Stimulated activated CD8-positive, alpha-beta memory T cell treated with anti-CD3 and anti-CD28 coated beads, Interleukin-12 subunit alpha, Interleukin-12 subunit beta, amount 100 ng/mL, for 1 hour (primary cell): ENCODE measurements around the gene SALL3.

Experiments used
- DNase-seq: peaks from one replicate; pipeline ENCODE4 v3.0.0-alpha.2; 2020; ENCODE audit warnings: low read depth

Gene SALL3

DNA sequence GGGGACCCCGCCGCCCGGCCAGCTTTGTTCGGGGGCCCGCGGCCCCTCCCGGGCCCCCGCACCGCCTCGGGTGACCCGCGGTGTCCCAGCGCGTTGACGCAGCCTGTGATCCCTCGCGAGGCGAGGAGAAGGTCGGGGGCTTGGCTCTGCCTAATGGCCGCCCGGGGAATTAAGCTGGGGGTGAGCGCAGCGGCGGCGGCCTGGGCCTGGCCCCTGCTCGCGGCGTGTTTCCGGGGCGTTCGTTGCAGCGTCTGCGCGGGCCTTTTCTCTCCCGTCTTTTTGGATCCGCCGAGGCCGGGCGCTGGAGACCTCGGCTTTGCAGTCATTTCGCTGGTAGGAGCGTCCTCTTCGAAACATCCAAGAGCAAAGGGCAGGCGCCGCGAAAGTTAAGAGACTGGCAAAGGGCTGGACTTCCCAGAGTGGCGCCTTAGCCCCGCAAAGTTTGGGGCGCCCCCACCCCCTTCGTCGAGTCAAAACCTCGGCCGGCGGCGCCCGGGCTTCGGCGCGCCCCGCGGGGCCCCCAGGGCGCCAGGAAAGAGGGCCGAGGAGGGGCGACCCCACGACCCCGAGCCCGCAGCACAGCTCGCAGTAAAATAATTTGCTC is 1.3 kb downstream of the SALL3 start:
- no peak for DNase-seq

DNA sequence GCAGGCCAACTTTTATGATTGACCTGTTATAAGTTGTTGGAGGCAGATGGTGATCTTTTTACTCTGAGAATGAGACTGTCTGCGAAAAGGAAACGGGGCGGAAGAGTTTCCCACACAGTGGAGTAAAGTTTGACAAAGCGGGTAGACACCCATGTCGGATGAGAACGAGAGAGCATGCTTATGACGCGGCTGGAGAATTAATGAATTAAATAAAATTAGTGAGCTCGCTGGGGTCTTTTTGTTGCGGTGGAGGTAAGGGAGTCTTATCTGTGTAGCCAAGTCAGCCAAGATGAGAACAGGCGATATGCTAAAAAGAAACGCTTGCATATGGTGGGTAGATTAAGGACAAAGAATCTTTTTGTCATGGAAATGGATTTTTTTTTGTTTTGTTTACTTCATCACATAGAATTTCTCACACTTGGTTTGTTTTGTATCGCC is 1.8 kb downstream of the SALL3 start:
- DNase-seq: no peak

DNA sequence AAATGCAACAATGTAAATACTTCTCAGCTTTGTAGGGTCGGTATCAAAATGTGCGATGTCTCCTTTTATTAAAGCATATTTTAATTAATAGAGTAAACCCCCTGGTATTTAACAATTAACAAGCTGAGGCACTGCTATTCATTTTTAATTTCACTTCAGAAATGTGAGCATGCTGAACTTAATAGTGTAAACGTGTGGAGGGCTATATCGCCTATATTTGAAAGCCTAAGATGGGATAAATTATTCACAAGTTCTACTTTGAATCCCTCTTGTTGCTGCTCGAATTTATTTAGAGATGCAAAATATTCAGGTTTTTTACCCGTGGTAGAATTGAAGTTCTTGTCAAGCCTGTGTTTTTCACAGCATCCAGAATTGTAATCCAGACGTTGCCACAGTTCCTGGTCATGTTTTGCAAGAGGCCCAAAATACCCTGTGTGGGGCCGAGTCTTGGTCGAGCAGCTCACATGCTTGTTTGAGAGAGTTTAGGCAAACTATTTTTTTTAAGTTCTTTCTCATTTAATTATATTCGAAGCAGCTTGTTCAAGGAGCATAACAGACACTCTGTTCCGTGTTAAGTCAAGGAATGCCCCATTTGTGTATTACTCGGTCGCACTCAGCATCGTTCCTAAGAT is 2.5 kb downstream of the SALL3 start:
- DNase-seq: no peak

GRCh38 chr18:78983512-78983911 is 3.9 kb downstream of the SALL3 start:
- DNase-seq: no peak

- DNase-seq: no peak
Observed at GRCh38 chr18:78984941-78985784, 5.5 kb downstream of the SALL3 start.

DNA sequence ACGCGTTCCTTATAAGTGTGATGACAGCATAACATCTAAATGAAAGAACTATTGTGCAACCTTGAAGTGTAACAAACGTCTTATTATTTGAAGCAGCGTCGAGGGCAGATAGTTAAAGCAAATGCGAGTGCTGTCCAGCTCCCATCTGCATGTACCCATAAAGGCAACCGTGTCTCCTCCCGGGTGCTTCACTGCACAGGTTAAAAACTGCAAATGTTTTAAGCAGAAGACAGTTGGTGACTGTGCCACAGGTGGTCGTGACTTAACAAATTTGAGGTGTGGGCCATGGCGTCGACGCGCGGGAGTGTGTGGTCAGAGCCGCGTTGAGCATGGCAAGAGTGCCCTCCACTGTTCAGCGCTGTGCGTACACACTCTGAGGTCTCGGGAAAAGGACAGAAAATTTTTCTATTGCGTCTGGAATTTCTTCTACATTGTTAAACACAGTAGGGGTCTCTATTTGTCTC is 6.4 kb downstream of the SALL3 start:
- DNase-seq: no peak

DNA sequence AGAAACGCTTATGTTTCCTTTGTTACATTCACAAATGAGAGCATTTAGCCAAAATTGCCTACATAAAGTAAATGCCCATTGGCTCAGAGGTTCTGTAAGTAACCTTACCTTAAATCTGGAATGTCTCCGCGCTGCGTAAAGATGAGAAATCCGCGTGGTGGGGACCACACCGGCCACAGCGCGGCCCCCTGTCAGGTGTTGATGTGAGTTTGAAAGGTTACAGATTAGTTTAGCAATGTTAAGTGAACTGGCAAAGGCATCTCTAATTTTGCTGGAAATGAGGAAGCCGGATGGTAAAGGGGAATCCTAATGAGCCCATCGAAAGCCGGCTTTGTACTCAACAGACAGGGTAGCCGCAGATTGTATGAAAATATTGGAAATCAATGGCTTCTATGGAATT is 11.8 kb downstream of the SALL3 start:
- DNase-seq: no peak

DNA sequence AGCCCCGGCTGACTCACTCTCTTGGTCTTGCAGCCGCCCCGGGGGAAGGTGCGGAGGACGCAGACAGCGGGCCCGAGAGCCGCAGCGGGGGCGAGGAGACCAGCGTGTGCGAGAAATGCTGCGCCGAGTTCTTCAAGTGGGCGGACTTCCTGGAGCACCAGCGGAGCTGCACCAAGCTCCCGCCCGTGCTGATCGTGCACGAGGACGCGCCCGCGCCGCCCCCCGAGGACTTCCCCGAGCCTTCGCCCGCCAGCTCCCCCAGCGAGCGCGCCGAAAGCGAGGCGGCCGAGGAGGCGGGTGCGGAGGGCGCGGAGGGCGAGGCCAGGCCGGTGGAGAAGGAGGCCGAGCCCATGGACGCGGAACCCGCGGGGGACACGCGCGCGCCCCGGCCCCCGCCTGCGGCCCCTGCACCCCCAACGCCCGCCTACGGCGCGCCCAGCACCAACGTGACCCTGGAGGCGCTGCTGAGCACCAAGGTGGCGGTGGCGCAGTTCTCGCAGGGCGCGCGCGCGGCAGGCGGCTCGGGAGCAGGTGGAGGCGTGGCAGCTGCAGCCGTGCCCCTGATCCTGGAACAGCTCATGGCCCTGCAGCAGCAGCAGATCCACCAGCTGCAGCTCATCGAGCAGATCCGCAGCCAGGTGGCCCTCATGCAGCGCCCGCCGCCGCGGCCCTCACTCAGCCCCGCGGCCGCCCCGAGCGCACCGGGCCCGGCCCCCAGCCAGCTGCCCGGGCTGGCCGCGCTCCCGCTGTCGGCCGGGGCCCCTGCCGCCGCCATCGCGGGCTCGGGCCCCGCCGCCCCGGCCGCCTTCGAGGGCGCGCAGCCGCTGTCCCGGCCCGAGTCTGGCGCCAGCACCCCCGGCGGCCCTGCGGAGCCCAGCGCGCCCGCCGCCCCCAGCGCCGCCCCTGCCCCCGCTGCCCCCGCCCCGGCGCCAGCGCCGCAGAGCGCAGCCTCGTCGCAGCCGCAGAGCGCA is 12.7 kb downstream of the SALL3 start:
- no peak for DNase-seq

GRCh38 chr18:78993014-78993926 is 13.7 kb downstream of the SALL3 start:
- DNase-seq: no peak

DNA sequence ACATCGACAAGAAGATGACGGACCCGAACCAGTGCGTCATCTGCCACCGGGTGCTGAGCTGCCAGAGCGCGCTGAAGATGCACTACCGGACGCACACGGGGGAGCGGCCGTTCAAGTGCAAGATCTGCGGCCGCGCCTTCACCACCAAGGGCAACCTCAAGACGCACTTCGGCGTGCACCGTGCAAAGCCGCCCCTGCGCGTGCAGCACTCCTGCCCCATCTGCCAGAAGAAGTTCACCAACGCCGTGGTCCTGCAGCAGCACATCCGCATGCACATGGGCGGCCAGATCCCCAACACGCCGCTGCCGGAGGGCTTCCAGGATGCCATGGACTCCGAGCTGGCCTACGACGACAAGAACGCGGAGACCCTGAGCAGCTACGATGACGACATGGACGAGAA is 14.4 kb downstream of the SALL3 start:
- DNase-seq: no peak

GRCh38 chr18:78994531-78994930 is 14.9 kb downstream of the SALL3 start:
- DNase-seq: no peak

DNA sequence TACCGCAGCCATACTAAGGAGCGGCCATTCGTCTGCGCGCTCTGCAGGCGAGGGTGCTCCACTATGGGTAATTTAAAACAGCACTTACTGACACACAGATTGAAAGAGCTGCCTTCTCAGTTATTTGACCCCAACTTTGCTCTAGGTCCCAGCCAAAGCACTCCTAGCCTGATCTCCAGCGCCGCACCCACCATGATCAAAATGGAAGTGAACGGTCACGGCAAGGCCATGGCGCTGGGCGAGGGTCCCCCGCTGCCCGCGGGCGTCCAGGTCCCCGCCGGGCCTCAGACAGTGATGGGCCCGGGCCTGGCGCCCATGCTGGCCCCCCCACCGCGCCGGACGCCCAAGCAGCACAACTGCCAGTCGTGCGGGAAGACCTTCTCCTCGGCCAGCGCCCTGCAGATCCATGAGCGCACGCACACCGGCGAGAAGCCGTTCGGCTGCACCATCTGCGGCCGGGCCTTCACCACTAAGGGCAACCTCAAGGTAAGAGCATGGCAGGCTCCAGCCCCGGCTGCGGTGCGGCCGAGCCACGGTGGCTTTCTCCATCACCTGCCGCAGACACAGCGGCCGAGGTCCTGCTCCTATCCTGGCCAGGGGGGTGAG is 15.5 kb downstream of the SALL3 start:
- DNase-seq: no peak

DNA sequence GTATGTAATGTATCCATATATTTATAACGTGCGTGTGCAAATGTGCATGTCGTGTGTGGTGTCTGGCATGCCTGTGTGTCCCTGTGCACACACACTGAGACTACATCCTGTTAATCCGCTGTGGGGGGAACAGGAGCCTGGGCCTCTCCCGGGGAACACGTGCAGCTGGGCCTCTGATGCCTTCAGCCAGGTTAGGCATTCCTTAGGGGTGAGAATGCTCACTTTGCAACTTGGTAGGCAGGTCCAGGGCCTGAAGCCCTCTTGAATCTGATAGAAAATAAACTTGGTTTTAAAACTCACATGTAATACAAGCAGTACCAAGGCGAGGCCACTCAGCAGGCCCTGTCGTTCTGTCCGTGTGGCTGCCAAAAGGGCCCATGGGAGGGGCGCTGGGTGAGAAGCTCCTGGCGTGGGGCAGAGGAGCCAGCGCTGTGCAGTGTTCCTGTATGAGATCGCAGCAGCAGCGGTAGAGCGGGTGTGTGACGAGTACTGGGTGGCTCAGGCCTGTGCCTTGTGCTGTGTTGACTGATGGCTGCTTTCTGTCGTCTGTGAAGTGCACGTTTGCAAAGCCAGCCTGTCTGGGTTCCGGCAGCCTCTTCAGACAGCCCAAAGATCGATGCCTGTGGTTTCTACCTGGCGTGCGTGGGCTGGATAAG is 16.2 kb downstream of the SALL3 start:
- DNase-seq: no peak

- DNase-seq: no peak
Observed at GRCh38 chr18:78996741-78997490, 17.3 kb downstream of the SALL3 start.

- no peak for DNase-seq
Observed at GRCh38 chr18:78998371-78999071, 18.9 kb downstream of the SALL3 start.

- DNase-seq: no peak
Observed at GRCh38 chr18:78999939-79000338, 20.3 kb downstream of the SALL3 start.

GRCh38 chr18:79000997-79001396 is 21.4 kb downstream of the SALL3 start:
- DNase-seq: no peak

- no peak for DNase-seq
Observed at GRCh38 chr18:79005653-79006052, 26.0 kb downstream of the SALL3 start.
